IPS-18a (cell line): ENCODE data around the gene RCOR3.
"Not testable (repeated sequence)": the region's sequence is repeated elsewhere in the genome, so short reads cannot be mapped to it uniquely, and the experiment has no call there.

Source experiments
- H3K27ac ChIP-seq: one replicate; pipeline ENCODE4 v1.5.1; 2013; ENCODE audit warnings: low read length
- H3K27me3 ChIP-seq: one replicate; pipeline ENCODE4 v1.6.1; 2013; ENCODE audit warnings: mild to moderate bottlenecking, low read length; ENCODE audit not compliant: control insufficient read depth, insufficient read depth
- H3K36me3 ChIP-seq: one replicate; pipeline ENCODE4 v1.6.1; 2013; ENCODE audit warnings: low read depth, low read length; ENCODE audit not compliant: control insufficient read depth
- H3K4me1 ChIP-seq: one replicate; pipeline ENCODE4 v1.6.1; 2013; ENCODE audit warnings: low read depth, low read length; ENCODE audit not compliant: control insufficient read depth
- H3K4me3 ChIP-seq: one replicate; pipeline ENCODE4 v1.5.1; 2013; ENCODE audit warnings: low read length
- H3K9ac ChIP-seq: one replicate; pipeline ENCODE4 v1.6.1; 2013; ENCODE audit warnings: mild to moderate bottlenecking, low read length, moderate library complexity
- H3K9me3 ChIP-seq: one replicate; pipeline ENCODE4 v1.6.1; 2013; ENCODE audit warnings: low read depth, low read length; ENCODE audit not compliant: control insufficient read depth

RCOR3 gene

GRCh38 chr1:211313392-211313791 is 54.2 kb downstream of the RCOR3 start:
- H3K4me3 ChIP-seq: no peak overlapping the region
- H3K36me3 ChIP-seq: peaks cover 29% of the 10 kb centered on the region
- no peak overlapping the region for H3K27ac ChIP-seq
- no peaks in the 10 kb centered on the region for H3K4me1 ChIP-seq
- no peaks in the 10 kb centered on the region for H3K9me3 ChIP-seq
- H3K27me3 ChIP-seq: no peaks in the 10 kb centered on the region
- H3K9ac ChIP-seq: no peak overlapping the region

DNA sequence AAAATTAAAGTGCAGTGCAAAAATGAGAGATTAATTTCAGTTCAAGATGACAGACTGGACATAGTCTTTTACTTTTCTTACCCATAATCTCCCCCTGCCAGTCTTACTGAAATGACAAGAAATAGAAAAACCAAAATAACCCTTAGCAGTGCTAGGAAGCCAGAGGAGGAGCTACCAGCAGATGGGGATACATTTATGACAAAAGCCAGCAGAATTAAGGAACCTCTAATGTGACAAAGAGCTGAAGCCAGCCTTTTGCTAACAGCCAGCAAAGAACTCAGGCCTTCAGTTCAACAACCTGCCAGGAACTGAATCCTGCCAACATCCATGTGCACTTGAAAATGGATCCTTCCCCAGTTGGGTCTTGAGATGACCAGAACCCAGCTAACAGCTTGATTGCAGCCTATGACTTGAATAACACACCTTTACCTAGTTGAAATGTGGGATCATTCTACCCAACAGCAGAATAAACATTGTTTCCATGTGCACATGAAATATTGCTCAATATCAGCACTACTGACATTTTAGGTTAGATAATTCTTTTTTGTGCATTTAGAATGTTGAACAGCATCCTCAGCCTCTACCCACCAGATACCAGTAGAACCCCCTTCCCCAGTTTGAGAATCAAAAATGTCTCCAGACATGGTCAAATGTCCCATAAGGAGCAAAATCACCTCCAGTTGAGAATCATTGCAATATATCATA is 59.6 kb downstream of the RCOR3 start:
- Histone ChIP-seq H3K36me3 (peaks cover 12% of the 10 kb centered on the region), H3K27me3 (no peaks in the 10 kb centered on the region), H3K4me1 (no peaks in the 10 kb centered on the region), H3K27ac (no peak overlapping the region), H3K4me3 (no peak overlapping the region), H3K9me3 (no peaks in the 10 kb centered on the region), H3K9ac (no peak overlapping the region)

- Histone ChIP-seq H3K4me1 (no peaks in the 10 kb centered on the region), H3K9ac (no peak overlapping the region), H3K27me3 (no peaks in the 10 kb centered on the region), H3K9me3 (no peaks in the 10 kb centered on the region), H3K4me3 (no peak overlapping the region), H3K36me3 (peaks cover 1% of the 10 kb centered on the region), H3K27ac (no peak overlapping the region)
These were observed 60.7 kb downstream of the RCOR3 start for GRCh38 chr1:211319892-211320291.

- H3K4me1 ChIP-seq: no peaks in the 10 kb centered on the region
- no peak overlapping the region for H3K9ac ChIP-seq
- peaks cover 5% of the 10 kb centered on the region for H3K27me3 ChIP-seq
- no peaks in the 10 kb centered on the region for H3K9me3 ChIP-seq
- H3K4me3 ChIP-seq: no peak overlapping the region
- no peak overlapping the region for H3K27ac ChIP-seq
- H3K36me3 ChIP-seq: no peaks in the 10 kb centered on the region
These were observed 61.8 kb downstream of the RCOR3 start for GRCh38 chr1:211320980-211321379.

GRCh38 chr1:211321646-211322045 is 62.5 kb downstream of the RCOR3 start:
- H3K9me3 ChIP-seq, H3K27me3 ChIP-seq, H3K9ac ChIP-seq, H3K4me1 ChIP-seq, H3K27ac ChIP-seq, H3K36me3 ChIP-seq, H3K4me3 ChIP-seq: not testable (repeated sequence)

DNA sequence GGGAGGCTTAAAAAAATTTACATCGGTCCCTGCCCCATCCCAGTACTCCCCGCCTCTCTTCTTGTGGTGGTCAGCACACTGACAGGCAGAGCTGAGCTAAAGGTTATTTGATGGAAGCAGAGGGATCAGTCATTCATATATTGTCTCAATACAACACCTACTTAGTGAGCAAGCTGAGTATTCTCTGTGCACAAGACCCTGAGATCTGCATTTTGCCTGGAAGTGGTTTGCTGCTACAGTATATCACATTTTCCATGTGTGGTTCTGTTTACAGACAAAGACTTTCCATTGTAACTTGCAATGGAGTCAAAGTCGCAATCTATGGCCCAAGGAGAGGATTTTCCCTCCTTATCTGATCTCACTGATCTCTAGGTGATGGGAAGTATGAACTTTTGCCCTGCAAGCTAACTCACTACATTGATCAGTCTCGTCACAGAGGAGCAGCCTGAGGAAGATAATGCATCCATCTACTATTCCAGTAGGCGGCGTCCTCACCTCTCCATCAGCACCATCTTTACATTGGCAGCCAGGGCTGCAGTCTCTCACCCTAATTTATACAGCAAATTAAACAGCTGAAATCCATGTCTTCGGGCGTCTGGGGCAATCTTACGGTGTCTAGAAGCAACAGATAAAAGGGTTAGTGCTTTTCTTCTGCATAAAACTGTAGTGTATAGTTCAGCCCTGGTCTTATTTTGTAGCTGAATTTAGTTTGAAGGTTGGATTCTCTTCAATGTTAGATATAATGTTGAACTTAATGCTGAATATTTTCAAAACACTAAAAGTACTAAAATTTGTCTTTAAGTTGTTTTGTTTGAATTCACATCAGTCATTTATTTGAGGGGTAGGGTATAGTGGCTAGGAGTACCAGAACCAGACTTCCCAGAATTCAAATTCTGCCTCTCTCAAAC is 64.2 kb downstream of the RCOR3 start:
- no peaks in the 10 kb centered on the region for H3K36me3 ChIP-seq
- no peak overlapping the region for H3K27ac ChIP-seq
- no peak overlapping the region for H3K9ac ChIP-seq
- no peak overlapping the region for H3K4me3 ChIP-seq
- peaks cover 10% of the 10 kb centered on the region for H3K27me3 ChIP-seq
- peaks cover 6% of the 10 kb centered on the region for H3K4me1 ChIP-seq
- no peaks in the 10 kb centered on the region for H3K9me3 ChIP-seq

GRCh38 chr1:211324992-211325775 is 66.0 kb downstream of the RCOR3 start:
- peaks cover 10% of the 10 kb centered on the region for H3K27me3 ChIP-seq
- H3K9me3 ChIP-seq: no peaks in the 10 kb centered on the region
- H3K9ac ChIP-seq: no peak overlapping the region
- no peak overlapping the region for H3K4me3 ChIP-seq
- H3K36me3 ChIP-seq: no peaks in the 10 kb centered on the region
- no peak overlapping the region for H3K27ac ChIP-seq
- peaks cover 8% of the 10 kb centered on the region for H3K4me1 ChIP-seq

GRCh38 chr1:211326140-211326527 is 67.0 kb downstream of the RCOR3 start:
- Histone ChIP-seq H3K4me3 (peak overlapping the region; percentile 56), H3K9me3 (no peaks in the 10 kb centered on the region), H3K9ac (no peak overlapping the region), H3K36me3 (no peaks in the 10 kb centered on the region), H3K27ac (no peak overlapping the region), H3K27me3 (peaks cover 10% of the 10 kb centered on the region), H3K4me1 (peaks cover 18% of the 10 kb centered on the region)

DNA sequence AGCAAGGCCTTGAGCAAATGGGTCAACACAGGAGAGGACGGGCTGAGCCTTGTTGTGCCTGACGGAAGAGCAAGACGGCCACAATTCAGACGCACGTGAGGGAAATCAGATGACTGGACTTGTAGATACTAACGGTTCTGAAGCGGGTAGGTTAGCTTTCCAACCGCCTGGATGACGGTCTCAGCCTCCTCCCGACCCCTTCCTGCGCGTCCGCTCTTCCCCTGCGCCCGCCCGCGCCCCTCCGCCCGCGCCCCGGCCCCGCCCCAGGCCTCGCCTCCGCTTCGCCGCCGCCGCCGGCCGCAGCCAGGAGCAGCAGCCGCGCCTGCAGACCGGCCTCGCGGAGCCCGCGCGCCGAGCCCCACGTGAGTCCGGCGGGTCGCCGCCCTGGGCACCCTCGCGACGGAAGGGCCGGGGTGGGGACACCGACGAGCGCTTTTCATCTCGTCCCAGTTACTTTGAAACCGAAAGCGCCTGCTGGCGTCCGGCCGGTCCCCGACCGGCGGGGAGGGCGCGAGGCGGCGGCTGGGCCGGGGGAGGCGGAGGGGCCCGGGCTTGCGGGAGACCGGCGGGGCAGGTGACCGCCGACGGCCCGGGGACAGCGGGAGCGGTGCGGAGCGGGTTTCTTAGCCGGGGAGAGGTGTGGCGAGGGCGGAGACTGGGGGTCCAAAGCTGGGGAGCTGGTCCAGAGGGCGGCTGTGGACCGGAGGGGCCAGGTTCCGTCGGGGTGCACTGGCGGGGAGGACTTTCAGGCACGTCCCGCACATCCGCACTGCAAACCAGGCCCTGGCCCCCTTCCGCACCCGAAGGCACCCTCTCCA is 67.6 kb downstream of the RCOR3 start, which contains the start of gene TRAF5:
TSS of gene TRAF5 (plus strand) at position 306 of the 818 bp plus-strand sequence. CDS start 26,407 bp downstream, outside the sequence.
- Histone ChIP-seq H3K9me3 (no peaks in the 10 kb centered on the region), H3K27me3 (peaks cover 10% of the 10 kb centered on the region), H3K4me1 (peaks cover 20% of the 10 kb centered on the region), H3K27ac (no peak within 1 kb of the TSS), H3K36me3 (no peaks in the 10 kb centered on the region), H3K9ac (peak within 1 kb of the TSS; percentile 38), H3K4me3 (peak within 1 kb of the TSS; percentile 75)

DNA sequence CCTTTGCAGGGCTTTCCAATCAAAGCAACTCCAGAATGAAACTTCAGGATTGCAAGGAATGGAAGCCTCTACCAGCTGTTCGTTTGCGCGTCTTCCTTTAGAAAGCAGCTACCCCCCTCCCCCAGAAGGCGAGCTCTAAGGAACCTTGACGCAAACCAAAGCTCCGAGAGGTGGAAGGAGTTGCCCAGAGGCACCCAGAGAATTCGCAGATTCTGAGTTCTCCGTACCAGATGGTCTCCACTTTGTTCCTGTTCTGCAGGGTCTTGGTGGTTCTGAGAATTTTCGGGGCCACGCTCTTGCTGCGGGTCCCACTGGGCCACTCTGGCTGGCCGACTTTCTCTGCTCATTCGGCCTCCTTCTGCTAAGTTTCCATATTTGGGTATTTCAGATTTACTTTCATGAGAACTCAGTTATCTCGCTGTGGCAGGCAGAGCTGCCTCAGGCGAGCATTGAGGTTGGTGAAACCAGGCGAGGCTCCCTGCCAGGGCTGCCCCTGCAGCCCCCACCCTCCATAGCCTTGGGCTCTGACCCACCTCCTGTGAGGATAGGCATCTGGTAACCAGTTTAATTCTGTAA is 68.3 kb downstream of the RCOR3 start:
- Histone ChIP-seq H3K36me3 (no peaks in the 10 kb centered on the region), H3K4me3 (peak overlapping the region; percentile 75), H3K9ac (peak overlapping the region; percentile 38), H3K4me1 (peaks cover 20% of the 10 kb centered on the region), H3K27me3 (peaks cover 10% of the 10 kb centered on the region), H3K27ac (no peak overlapping the region), H3K9me3 (no peaks in the 10 kb centered on the region)
